ENCODE measurements around the gene PKNOX2.

PKNOX2 gene

GRCh38 chr11:125233736-125234275 is 69.3 kb downstream of the PKNOX2 start:
- H3K27me3 ChIP-seq (ENCODE audit: insufficient read depth, low read depth), result no peaks in the 10 kb centered on the region
- H3K4me1 ChIP-seq (ENCODE audit: low read depth, poor library complexity, severe bottlenecking), result no peaks in the 10 kb centered on the region
- no peak overlapping the region for H3K4me2 ChIP-seq
- H3K36me3 ChIP-seq (ENCODE audit: insufficient read depth), result no peaks in the 10 kb centered on the region
- no peak overlapping the region for H3K9ac ChIP-seq
- H3K27ac ChIP-seq, result no peak overlapping the region
- no peak overlapping the region for H3K4me3 ChIP-seq (IDR thresholded peaks at IDR 0.05; ENCODE audit: insufficient read depth, low read depth, low read length)
- H3K79me2 ChIP-seq (ENCODE audit: insufficient read depth, low read depth), result no peaks in the 10 kb centered on the region
- TF ChIP-seq CTCF (conservative IDR thresholded peaks at IDR 0.05; ENCODE audit: low read depth, low read length), result no peak
- no peaks in the 10 kb centered on the region for H4K20me1 ChIP-seq (ENCODE audit: insufficient read depth)
- H2AFZ ChIP-seq (ENCODE audit: low read depth), result no peak overlapping the region

GRCh38 chr11:125235071-125235471 is 70.5 kb downstream of the PKNOX2 start:
- no peak overlapping the region for H2AFZ ChIP-seq (ENCODE audit: low read depth)
- no peaks in the 10 kb centered on the region for H3K4me1 ChIP-seq (ENCODE audit: low read depth, poor library complexity, severe bottlenecking)
- no peaks in the 10 kb centered on the region for H3K79me2 ChIP-seq (ENCODE audit: insufficient read depth, low read depth)
- H3K4me2 ChIP-seq, result no peak overlapping the region
- no peak overlapping the region for H3K9ac ChIP-seq
- H3K36me3 ChIP-seq (ENCODE audit: insufficient read depth), result no peaks in the 10 kb centered on the region
- no peaks in the 10 kb centered on the region for H3K27me3 ChIP-seq (ENCODE audit: insufficient read depth, low read depth)
- no peak overlapping the region for H3K27ac ChIP-seq
- no peak for TF ChIP-seq CTCF (conservative IDR thresholded peaks at IDR 0.05; ENCODE audit: low read depth, low read length)
- no peak overlapping the region for H3K4me3 ChIP-seq (IDR thresholded peaks at IDR 0.05; ENCODE audit: insufficient read depth, low read depth, low read length)
- H4K20me1 ChIP-seq (ENCODE audit: insufficient read depth), result no peaks in the 10 kb centered on the region

GRCh38 chr11:125236072-125236825 is 71.7 kb downstream of the PKNOX2 start:
- TF ChIP-seq CTCF (conservative IDR thresholded peaks at IDR 0.05; ENCODE audit: low read depth, low read length), result no peak
- H3K9ac ChIP-seq, result no peak overlapping the region
- no peak overlapping the region for H3K4me2 ChIP-seq
- H3K4me3 ChIP-seq (IDR thresholded peaks at IDR 0.05; ENCODE audit: insufficient read depth, low read depth, low read length), result no peak overlapping the region
- no peaks in the 10 kb centered on the region for H4K20me1 ChIP-seq (ENCODE audit: insufficient read depth)
- no peaks in the 10 kb centered on the region for H3K4me1 ChIP-seq (ENCODE audit: low read depth, poor library complexity, severe bottlenecking)
- H3K27ac ChIP-seq, result no peak overlapping the region
- H3K36me3 ChIP-seq (ENCODE audit: insufficient read depth), result no peaks in the 10 kb centered on the region
- no peaks in the 10 kb centered on the region for H3K27me3 ChIP-seq (ENCODE audit: insufficient read depth, low read depth)
- H3K79me2 ChIP-seq (ENCODE audit: insufficient read depth, low read depth), result no peaks in the 10 kb centered on the region
- no peak overlapping the region for H2AFZ ChIP-seq (ENCODE audit: low read depth)

- Histone ChIP-seq H4K20me1 (ENCODE audit: insufficient read depth) (no peaks in the 10 kb centered on the region), H3K9ac (no peak overlapping the region), H3K4me3 (IDR thresholded peaks at IDR 0.05; ENCODE audit: insufficient read depth, low read depth, low read length) (no peak overlapping the region), H3K79me2 (ENCODE audit: insufficient read depth, low read depth) (no peaks in the 10 kb centered on the region), H2AFZ (ENCODE audit: low read depth) (no peak overlapping the region), H3K27ac (no peak overlapping the region), H3K4me2 (no peak overlapping the region), H3K36me3 (ENCODE audit: insufficient read depth) (no peaks in the 10 kb centered on the region), H3K4me1 (ENCODE audit: low read depth, poor library complexity, severe bottlenecking) (no peaks in the 10 kb centered on the region), H3K27me3 (ENCODE audit: insufficient read depth, low read depth) (no peaks in the 10 kb centered on the region)
- TF ChIP-seq CTCF (conservative IDR thresholded peaks at IDR 0.05; ENCODE audit: low read depth, low read length), result no peak
Observed at GRCh38 chr11:125239585-125240560, 75.3 kb downstream of the PKNOX2 start.
